Gastroesophageal sphincter (tissue), 4 donors: ENCODE measurements around the gene PCDHB4. TPM values are rescaled to one million over a fixed set of nuclear protein-coding genes. Genes with fewer than 3 reads are reported as not detected.

Experiments used
- ATAC-seq: fragments of 150-250 bp; one replicate; pipeline ENCODE4 v1.9.1; 2016; ENCODE audit warnings: mild to moderate bottlenecking, moderate library complexity
- H3K27ac ChIP-seq, 4 donors: fragments of 200-600 bp; sonication (generic) in 3 of 4; 1 replicate in 3 of 4; 2 replicates in 1 of 4; pipeline ENCODE4 v1.5.1; 2016 to 2019
- H3K27me3 ChIP-seq: fragments of 200-600 bp; sonication (generic); one replicate; pipeline ENCODE4 v1.5.1; 2019
- H3K36me3 ChIP-seq, 2 donors: fragments of 200-600 bp; sonication (generic); one replicate each; pipeline ENCODE4 v1.5.1; 2019; ENCODE audit warnings: control low read depth in 1 of 2
- H3K4me1 ChIP-seq, 3 donors: fragments of 200-600 bp; sonication (generic); 1 replicate in 2 of 3; 2 replicates in 1 of 3; pipeline ENCODE4 v1.5.1; 2016 to 2019; ENCODE audit warnings: control low read depth in 2 of 3
- H3K4me3 ChIP-seq, 2 donors: fragments of 200-600 bp; sonication (generic); one replicate each; pipeline ENCODE4 v1.5.1; 2019; ENCODE audit warnings: mild to moderate bottlenecking in 1 of 2, moderate library complexity in 1 of 2
- H3K9me3 ChIP-seq, 3 donors: fragments of 200-600 bp; sonication (generic); one replicate each; pipeline ENCODE4 v1.5.1; 2017 to 2019; ENCODE audit warnings: control low read depth in 2 of 3
- CTCF ChIP-seq, 4 experiments: fragments of 200-600 bp in 2 of 4; fragments of 450-650 bp in 2 of 4; sonication (generic) in 1 of 4; IDR thresholded peaks; one replicate each; pipeline ENCODE4 v1.5.1; 2017 to 2019; ENCODE audit warnings: antibody characterized with exemption in 4 of 4, mild to moderate bottlenecking in 2 of 4, moderate library complexity in 2 of 4
- EP300 ChIP-seq: sonication (generic); formaldehyde crosslinking; IDR thresholded peaks from one replicate; pipeline ENCODE4 v1.6.1; 2017; ENCODE audit warnings: antibody characterized with exemption, mild to moderate bottlenecking
- POLR2A ChIP-seq, 2 donors: fragments of 450-650 bp; IDR thresholded peaks; one replicate each; pipeline ENCODE4 v1.6.1; 2017; ENCODE audit warnings: antibody characterized with exemption in 2 of 2, mild to moderate bottlenecking in 2 of 2, moderate library complexity in 1 of 2
- POLR2AphosphoS5 ChIP-seq: sonication (generic); formaldehyde crosslinking; IDR thresholded peaks from one replicate; pipeline ENCODE4 v1.6.1; 2017; ENCODE audit warnings: antibody characterized with exemption
- WGBS, 2 donors: methylation state at CpG; one replicate each; pipeline ENCODE4 v1.1.5; 2018; ENCODE audit warnings: low coverage in 1 of 2; 5-methylcytosine and 5-hydroxymethylcytosine counted together
- total RNA-seq, 4 donors: library from RNA; depleted of rRNA; stranded (reverse); fragments of >200 nt; gene quantifications; one replicate each; pipeline ENCODE4 v1.1.0, GENCODE V29; 2016

Gene PCDHB4
- total RNA-seq: 1 to 10 TPM; 2.8 to 5.6 (median 4.8) TPM

- Histone ChIP-seq H3K4me3 (peak within 1 kb of the TSS in 1 of 2 donors; percentile 45), H3K36me3 (peaks cover 0 to 5% of the 10 kb centered on the region in 2 donors), H3K4me1 (no peaks in the 10 kb centered on the region), H3K27me3 (peaks cover 36% of the 10 kb centered on the region), H3K9me3 (peaks cover 0 to 44% (median 1%) of the 10 kb centered on the region in 3 donors), H3K27ac (peak within 1 kb of the TSS in 1 of 4 donors; percentile 20)
- no peak for ATAC-seq
- TF ChIP-seq EP300 (no peak), POLR2AphosphoS5 (no peak), CTCF (IDR thresholded peaks at IDR 0.05) (peak in 2 of 4 experiments; percentile 33 to 36), POLR2A (IDR thresholded peaks at IDR 0.05) (no peak)
- WGBS, 2 donors: 7 to 18% methylated on average over 4 to 16 of the region's 16 CpGs
Measured at GRCh38 chr5:141121563-141121962, at the start of gene PCDHB4. Gene PCDHB4, plus strand, starts transcription at chr5:141121818. Its CDS starts 181 bp downstream, at chr5:141121999.

- WGBS, 2 donors: 33 to 44% methylated on average over 8 to 17 of the region's 17 CpGs
- no peaks in the 10 kb centered on the region for H3K4me1 ChIP-seq
- H3K27ac ChIP-seq: no peak overlapping the region
- H3K4me3 ChIP-seq: peak overlapping the region in 1 of 2 donors; percentile 12
- no peaks in the 10 kb centered on the region for H3K36me3 ChIP-seq
- TF ChIP-seq CTCF (IDR thresholded peaks at IDR 0.05) (no peak), POLR2A (IDR thresholded peaks at IDR 0.05) (no peak), POLR2AphosphoS5 (no peak), EP300 (no peak)
- no peak for ATAC-seq
- H3K9me3 ChIP-seq: peaks cover 0 to 20% (median 0%) of the 10 kb centered on the region in 3 donors
- H3K27me3 ChIP-seq: peaks cover 47% of the 10 kb centered on the region
Measured at GRCh38 chr5:141077826-141078225, 43.8 kb upstream of the PCDHB4 start.

- Histone ChIP-seq H3K27me3 (peaks cover 28% of the 10 kb centered on the region), H3K4me3 (no peak overlapping the region), H3K27ac (no peak overlapping the region), H3K9me3 (peaks cover 0 to 23% (median 0%) of the 10 kb centered on the region in 3 donors), H3K36me3 (no peaks in the 10 kb centered on the region), H3K4me1 (peaks cover 0 to 10% (median 0%) of the 10 kb centered on the region in 3 donors)
- no peak for TF ChIP-seq POLR2A (IDR thresholded peaks at IDR 0.05)
- TF ChIP-seq POLR2AphosphoS5: no peak
- TF ChIP-seq CTCF (IDR thresholded peaks at IDR 0.05): no peak
- TF ChIP-seq EP300: no peak
- ATAC-seq: no peak
Measured at GRCh38 chr5:141082228-141082627, 39.4 kb upstream of the PCDHB4 start.

GRCh38 chr5:141084487-141084989, 37.1 kb upstream of the PCDHB4 start:
- peak; percentile 62 for ATAC-seq
- peak overlapping the region; percentile 58 to 71 (median 62) for H3K27ac ChIP-seq
- peaks cover 0 to 24% (median 0%) of the 10 kb centered on the region in 3 donors for H3K9me3 ChIP-seq
- H3K4me1 ChIP-seq: peaks cover 0 to 10% (median 0%) of the 10 kb centered on the region in 3 donors
- H3K4me3 ChIP-seq: peak overlapping the region; percentile 49 to 75
- TF ChIP-seq CTCF (IDR thresholded peaks at IDR 0.05): peak; percentile 36 to 73 (median 41)
- no peak for TF ChIP-seq POLR2A (IDR thresholded peaks at IDR 0.05)
- 5 to 11% methylated on average over 16 to 20 of the region's 21 CpGs for WGBS, 2 donors
- H3K36me3 ChIP-seq: no peaks in the 10 kb centered on the region
- H3K27me3 ChIP-seq: peaks cover 7% of the 10 kb centered on the region
